HepG2 (cell line): ENCODE data around the gene CKS1B. TPM values are rescaled to one million over a fixed set of nuclear protein-coding genes. Genes with fewer than 3 reads are reported as not detected.

ENCODE experiments used
- AKAP8 ChIP-seq: sonication (generic); formaldehyde crosslinking; IDR thresholded peaks from 2 replicates; pipeline ENCODE4 v1.5.1; 2020; ENCODE audit warnings: mild to moderate bottlenecking, missing genetic modification reagents
- ATRX ChIP-seq: sonication (generic); formaldehyde crosslinking; IDR thresholded peaks from 2 replicates; pipeline ENCODE4 v1.4.0; 2020; ENCODE audit warnings: missing genetic modification reagents, borderline replicate concordance
- CC2D1A ChIP-seq: sonication (generic); formaldehyde crosslinking; IDR thresholded peaks from 2 replicates; pipeline ENCODE4 v1.8.1; 2023; ENCODE audit warnings: mild to moderate bottlenecking, missing genetic modification reagents
- CREBL2 ChIP-seq: sonication (generic); formaldehyde crosslinking; IDR thresholded peaks from 2 replicates; pipeline ENCODE4 v1.8.1; 2023; ENCODE audit warnings: missing genetic modification reagents, mild to moderate bottlenecking, borderline replicate concordance
- CTCF ChIP-seq: sonication (generic); formaldehyde crosslinking; IDR thresholded peaks from 2 replicates; pipeline ENCODE4 v1.5.0; 2020; ENCODE audit warnings: mild to moderate bottlenecking, missing genetic modification reagents, moderate library complexity
- JDP2 ChIP-seq: sonication (generic); formaldehyde crosslinking; IDR thresholded peaks from 2 replicates; pipeline ENCODE4 v1.8.1; 2022; ENCODE audit warnings: missing genetic modification reagents, borderline replicate concordance
- NR0B2 ChIP-seq: sonication (generic); formaldehyde crosslinking; IDR thresholded peaks from 2 replicates; pipeline ENCODE4 v1.4.0; 2020; ENCODE audit warnings: mild to moderate bottlenecking, missing genetic modification reagents
- NR3C1 ChIP-seq: sonication (generic); formaldehyde crosslinking; IDR thresholded peaks from 2 replicates; pipeline ENCODE4 v1.4.0; 2020; ENCODE audit warnings: missing genetic modification reagents
- POGZ ChIP-seq: sonication (generic); formaldehyde crosslinking; IDR thresholded peaks from 2 replicates; pipeline ENCODE4 v1.4.0; 2020; ENCODE audit warnings: mild to moderate bottlenecking, missing genetic modification reagents
- SRSF9 ChIP-seq: fragments of 200-400 bp; formaldehyde crosslinking; IDR thresholded peaks from 2 replicates; pipeline ENCODE4 v1.6.1; 2018; ENCODE audit warnings: borderline replicate concordance, mild to moderate bottlenecking, low read depth, low read length; ENCODE audit not compliant: insufficient read depth, poor library complexity, severe bottlenecking
- TRIM22 ChIP-seq: fragments of 450-650 bp; IDR thresholded peaks from 2 replicates; pipeline ENCODE4 v1.6.1; 2017
- ZC3H13 ChIP-seq: sonication (generic); formaldehyde crosslinking; IDR thresholded peaks from 2 replicates; pipeline ENCODE4 v1.8.1; 2023; ENCODE audit warnings: mild to moderate bottlenecking, missing genetic modification reagents, moderate library complexity
- ZKSCAN8 ChIP-seq: IDR thresholded peaks from 2 replicates; pipeline ENCODE4 v1.6.1; 2016; ENCODE audit warnings: borderline replicate concordance, missing genetic modification reagents, missing compliant biosample characterization
- ZNF501 ChIP-seq: sonication (generic); formaldehyde crosslinking; IDR thresholded peaks from 2 replicates; pipeline ENCODE4 v1.5.1; 2020; ENCODE audit warnings: mild to moderate bottlenecking, moderate library complexity, missing genetic modification reagents
- ZNF512B ChIP-seq: sonication (generic); formaldehyde crosslinking; IDR thresholded peaks from 2 replicates; pipeline ENCODE4 v1.5.1; 2020; ENCODE audit warnings: missing genetic modification reagents, mild to moderate bottlenecking, borderline replicate concordance
- ZNF570 ChIP-seq: sonication (generic); formaldehyde crosslinking; IDR thresholded peaks from 2 replicates; pipeline ENCODE4 v1.4.0; 2020; ENCODE audit warnings: mild to moderate bottlenecking, missing genetic modification reagents, borderline replicate concordance
- ZNF580 ChIP-seq: IDR thresholded peaks from 2 replicates; pipeline ENCODE4 v1.6.1; 2016; ENCODE audit warnings: low read depth, borderline replicate concordance
- polyA plus RNA-seq, 8 experiments: library from polyadenylated mRNA; depleted of rRNA in 3 of 8; stranded (reverse) in 7 of 8; unstranded in 1 of 8; fragments of >200 nt; fragmentation: Illumina TruSeq in 4 of 8; extraction: Trizol in 4 of 8; gene quantifications; 2 replicates each; pipeline versions ENCODE4 v1.2.1 to v1.2.3, GENCODE V29; 2011 to 2016; ENCODE audit warnings: low read depth in 4 of 8, missing spikeins in 1 of 8, mixed read lengths in 1 of 8; ENCODE audit not compliant: insufficient read depth in 1 of 8
- total RNA-seq, 5 experiments: library from RNA; depleted of rRNA; stranded (reverse); fragments of >200 nt; fragmentation: Illumina TruSeq; extraction: Trizol; gene quantifications; 2 replicates each; pipeline ENCODE4 v1.2.3, GENCODE V29; 2016; ENCODE audit warnings: low read depth in 1 of 5

The CKS1B gene
- total and polyA plus RNA-seq, 2 of the 13 experiments (the other 11 are each of a cell fraction or from before 2014, with no cell fraction given) = 217 to 222 TPM

- TF ChIP-seq NR3C1 (no peak), ZC3H13 (CRISPR knock-in tag) (peak; percentile 94), ZKSCAN8 (CRISPR knock-in tag) (peak; percentile 51; the same call in 1 of the 2 replicates), CC2D1A (CRISPR knock-in tag) (no peak), ATRX (CRISPR knock-in tag) (no peak), CREBL2 (CRISPR knock-in tag) (no peak), ZNF501 (CRISPR knock-in tag) (peak; percentile 57; the same call in 1 of the 2 replicates), SRSF9 (no peak), ZNF512B (CRISPR knock-in tag) (no peak), NR0B2 (no peak), CTCF (CRISPR knock-in tag) (peak; percentile 75), ZNF580 (CRISPR knock-in tag) (peak; percentile 56; the same call in 1 of the 2 replicates), JDP2 (CRISPR knock-in tag) (0 out of 2 replicates have a peak, but pooled peaks have one; percentile 58), ZNF570 (CRISPR knock-in tag) (no peak), AKAP8 (CRISPR knock-in tag) (peak; percentile 90), TRIM22 (no peak), POGZ (CRISPR knock-in tag) (peak; percentile 69; the same call in 1 of the 2 replicates)
These were observed 13.0 kb upstream of the CKS1B start, which contains the start of gene PYGO2 (continued) for GRCh38 chr1:154961207-154962155.
